WTC11 (cell line): Measurements from ENCODE around the gene PRR18. TPM values are rescaled to one million over a fixed set of nuclear protein-coding genes. Genes with fewer than 3 reads are reported as not detected.

Experiments
- ATAC-seq: fragments of 200-7000 bp; cut with Tn5 transposase; 2 replicates; pipeline ENCODE4 v1.10.0; 2021; ENCODE audit warnings: mild to moderate bottlenecking, moderate library complexity
- CTCF ChIA-PET: fragments of 300-600 bp; sonication (Branson Sonifier 250); formaldehyde crosslinking; loops from one replicate; lab custom pipeline; 2021; ENCODE audit warnings: antibody characterized with exemption; lab: Charles Lee
- POLR2A ChIA-PET: fragments of 350-600 bp; sonication (Branson Sonifier 250); formaldehyde crosslinking; loops from one replicate; lab custom pipeline; 2021; ENCODE audit warnings: antibody characterized with exemption; lab: Charles Lee
- DNase-seq: peaks from one replicate; pipeline ENCODE4 v3.0.0; 2021; ENCODE audit warnings: low spot score
- H3K27ac Mint-ChIP-seq: 2 replicates; pipeline ENCODE4 v1.8.0; 2021; ENCODE audit warnings: mixed read lengths
- H3K27me3 Mint-ChIP-seq: 2 replicates; pipeline ENCODE4 v1.8.0; 2021; ENCODE audit warnings: low read depth, mild to moderate bottlenecking, moderate library complexity, mixed read lengths
- H3K36me3 Mint-ChIP-seq: 2 replicates; pipeline ENCODE4 v1.8.0; 2021; ENCODE audit warnings: mixed read lengths
- H3K4me1 Mint-ChIP-seq: 2 replicates; pipeline ENCODE4 v1.8.0; 2022; ENCODE audit warnings: mixed read lengths
- H3K4me3 Mint-ChIP-seq: 2 replicates; pipeline ENCODE4 v1.8.0; 2021; ENCODE audit warnings: mild to moderate bottlenecking, moderate library complexity, mixed read lengths
- H3K9me3 Mint-ChIP-seq: 2 replicates; pipeline ENCODE4 v1.8.0; 2021; ENCODE audit warnings: mixed read lengths
- EMX1 ChIP-seq: fragments of 250-450 bp; sonication (Bioruptor Pico); IDR thresholded peaks from 2 replicates; pipeline ENCODE4 v1.8.0; 2021; ENCODE audit warnings: mild to moderate bottlenecking
- IRF2 ChIP-seq: sonication (generic); formaldehyde crosslinking; IDR thresholded peaks from 2 replicates; pipeline ENCODE4 v1.8.0; 2022; ENCODE audit warnings: low read depth, missing genetic modification reagents, borderline replicate concordance
- NFYB ChIP-seq: sonication (generic); formaldehyde crosslinking; conservative IDR thresholded peaks from 2 replicates; pipeline ENCODE4 v1.8.0; 2022; ENCODE audit warnings: low read depth, missing genetic modification reagents
- SP1 ChIP-seq: sonication (generic); formaldehyde crosslinking; conservative IDR thresholded peaks from 2 replicates; pipeline ENCODE4 v1.8.1; 2022; ENCODE audit warnings: missing genetic modification reagents
- ZNF232 ChIP-seq: sonication (generic); formaldehyde crosslinking; IDR thresholded peaks from 2 replicates; pipeline ENCODE4 v1.8.0; 2022; ENCODE audit warnings: mild to moderate bottlenecking, missing genetic modification reagents
- total RNA-seq: library from RNA; stranded (reverse); gene quantifications from 3 replicates; pipeline ENCODE4 v1.2.3, GENCODE V29; 2021
- TF ChIP-seq, protein P1 (sequence below): sonication (generic); formaldehyde crosslinking; conservative IDR thresholded peaks from 2 replicates; pipeline ENCODE4 v1.8.1; 2023; ENCODE audit warnings: mild to moderate bottlenecking, low read depth, missing genetic modification reagents, moderate library complexity
- TF ChIP-seq, protein P2 (sequence below): fragments of 200-600 bp; IDR thresholded peaks from 2 replicates; pipeline ENCODE4 v1.8.0; 2022; ENCODE audit warnings: antibody characterized with exemption
- TF ChIP-seq, protein P3 (sequence below): sonication (generic); formaldehyde crosslinking; IDR thresholded peaks from 2 replicates; pipeline ENCODE4 v1.8.0; 2022; ENCODE audit warnings: missing genetic modification reagents
- TF ChIP-seq, protein P4 (sequence below): sonication (generic); formaldehyde crosslinking; IDR thresholded peaks from 2 replicates; pipeline ENCODE4 v1.8.0; 2022; ENCODE audit warnings: mild to moderate bottlenecking, missing genetic modification reagents
- TF ChIP-seq, protein P5 (sequence below): sonication (generic); formaldehyde crosslinking; IDR thresholded peaks from 2 replicates; pipeline ENCODE4 v1.8.0; 2023; ENCODE audit warnings: mild to moderate bottlenecking, missing genetic modification reagents

The PRR18 gene
- total RNA-seq, 1 experiment from 2014 or later = 0.52 TPM

DNA sequence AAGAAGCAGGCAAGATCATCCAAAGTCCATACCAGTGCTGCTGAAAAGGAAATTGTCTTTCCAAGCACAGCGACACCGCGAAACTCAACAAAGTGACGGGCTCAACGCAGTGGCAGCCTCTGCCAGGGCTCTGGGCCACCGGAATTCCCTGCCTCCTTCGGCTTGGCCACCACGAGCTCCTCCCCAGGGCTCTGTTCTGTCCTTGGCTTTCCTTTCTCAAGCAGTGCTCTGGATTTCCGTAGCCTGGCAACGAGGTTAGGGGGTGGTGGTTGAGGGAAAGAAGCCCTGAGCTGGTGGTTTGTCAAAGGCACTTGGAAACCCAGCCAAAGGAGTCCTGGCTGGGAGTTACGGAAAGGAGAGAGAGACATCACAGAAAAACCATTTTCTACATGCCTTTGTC, 31.2 kb downstream of the PRR18 start (continued):
- TF ChIP-seq NFYB (CRISPR knock-in tag) = no peak
- TF ChIP-seq SP1 (CRISPR knock-in tag) = no peak
- TF ChIP-seq, protein P1, sequence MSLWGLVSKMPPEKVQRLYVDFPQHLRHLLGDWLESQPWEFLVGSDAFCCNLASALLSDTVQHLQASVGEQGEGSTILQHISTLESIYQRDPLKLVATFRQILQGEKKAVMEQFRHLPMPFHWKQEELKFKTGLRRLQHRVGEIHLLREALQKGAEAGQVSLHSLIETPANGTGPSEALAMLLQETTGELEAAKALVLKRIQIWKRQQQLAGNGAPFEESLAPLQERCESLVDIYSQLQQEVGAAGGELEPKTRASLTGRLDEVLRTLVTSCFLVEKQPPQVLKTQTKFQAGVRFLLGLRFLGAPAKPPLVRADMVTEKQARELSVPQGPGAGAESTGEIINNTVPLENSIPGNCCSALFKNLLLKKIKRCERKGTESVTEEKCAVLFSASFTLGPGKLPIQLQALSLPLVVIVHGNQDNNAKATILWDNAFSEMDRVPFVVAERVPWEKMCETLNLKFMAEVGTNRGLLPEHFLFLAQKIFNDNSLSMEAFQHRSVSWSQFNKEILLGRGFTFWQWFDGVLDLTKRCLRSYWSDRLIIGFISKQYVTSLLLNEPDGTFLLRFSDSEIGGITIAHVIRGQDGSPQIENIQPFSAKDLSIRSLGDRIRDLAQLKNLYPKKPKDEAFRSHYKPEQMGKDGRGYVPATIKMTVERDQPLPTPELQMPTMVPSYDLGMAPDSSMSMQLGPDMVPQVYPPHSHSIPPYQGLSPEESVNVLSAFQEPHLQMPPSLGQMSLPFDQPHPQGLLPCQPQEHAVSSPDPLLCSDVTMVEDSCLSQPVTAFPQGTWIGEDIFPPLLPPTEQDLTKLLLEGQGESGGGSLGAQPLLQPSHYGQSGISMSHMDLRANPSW (CRISPR knock-in tag) = no peak
- TF ChIP-seq ZNF232 (CRISPR knock-in tag) = no peak
- TF ChIP-seq EMX1 (CRISPR knock-in tag) = no peak
- no peak for TF ChIP-seq IRF2 (CRISPR knock-in tag)
- TF ChIP-seq, protein P2, sequence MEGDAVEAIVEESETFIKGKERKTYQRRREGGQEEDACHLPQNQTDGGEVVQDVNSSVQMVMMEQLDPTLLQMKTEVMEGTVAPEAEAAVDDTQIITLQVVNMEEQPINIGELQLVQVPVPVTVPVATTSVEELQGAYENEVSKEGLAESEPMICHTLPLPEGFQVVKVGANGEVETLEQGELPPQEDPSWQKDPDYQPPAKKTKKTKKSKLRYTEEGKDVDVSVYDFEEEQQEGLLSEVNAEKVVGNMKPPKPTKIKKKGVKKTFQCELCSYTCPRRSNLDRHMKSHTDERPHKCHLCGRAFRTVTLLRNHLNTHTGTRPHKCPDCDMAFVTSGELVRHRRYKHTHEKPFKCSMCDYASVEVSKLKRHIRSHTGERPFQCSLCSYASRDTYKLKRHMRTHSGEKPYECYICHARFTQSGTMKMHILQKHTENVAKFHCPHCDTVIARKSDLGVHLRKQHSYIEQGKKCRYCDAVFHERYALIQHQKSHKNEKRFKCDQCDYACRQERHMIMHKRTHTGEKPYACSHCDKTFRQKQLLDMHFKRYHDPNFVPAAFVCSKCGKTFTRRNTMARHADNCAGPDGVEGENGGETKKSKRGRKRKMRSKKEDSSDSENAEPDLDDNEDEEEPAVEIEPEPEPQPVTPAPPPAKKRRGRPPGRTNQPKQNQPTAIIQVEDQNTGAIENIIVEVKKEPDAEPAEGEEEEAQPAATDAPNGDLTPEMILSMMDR = no peak
- TF ChIP-seq, protein P3, sequence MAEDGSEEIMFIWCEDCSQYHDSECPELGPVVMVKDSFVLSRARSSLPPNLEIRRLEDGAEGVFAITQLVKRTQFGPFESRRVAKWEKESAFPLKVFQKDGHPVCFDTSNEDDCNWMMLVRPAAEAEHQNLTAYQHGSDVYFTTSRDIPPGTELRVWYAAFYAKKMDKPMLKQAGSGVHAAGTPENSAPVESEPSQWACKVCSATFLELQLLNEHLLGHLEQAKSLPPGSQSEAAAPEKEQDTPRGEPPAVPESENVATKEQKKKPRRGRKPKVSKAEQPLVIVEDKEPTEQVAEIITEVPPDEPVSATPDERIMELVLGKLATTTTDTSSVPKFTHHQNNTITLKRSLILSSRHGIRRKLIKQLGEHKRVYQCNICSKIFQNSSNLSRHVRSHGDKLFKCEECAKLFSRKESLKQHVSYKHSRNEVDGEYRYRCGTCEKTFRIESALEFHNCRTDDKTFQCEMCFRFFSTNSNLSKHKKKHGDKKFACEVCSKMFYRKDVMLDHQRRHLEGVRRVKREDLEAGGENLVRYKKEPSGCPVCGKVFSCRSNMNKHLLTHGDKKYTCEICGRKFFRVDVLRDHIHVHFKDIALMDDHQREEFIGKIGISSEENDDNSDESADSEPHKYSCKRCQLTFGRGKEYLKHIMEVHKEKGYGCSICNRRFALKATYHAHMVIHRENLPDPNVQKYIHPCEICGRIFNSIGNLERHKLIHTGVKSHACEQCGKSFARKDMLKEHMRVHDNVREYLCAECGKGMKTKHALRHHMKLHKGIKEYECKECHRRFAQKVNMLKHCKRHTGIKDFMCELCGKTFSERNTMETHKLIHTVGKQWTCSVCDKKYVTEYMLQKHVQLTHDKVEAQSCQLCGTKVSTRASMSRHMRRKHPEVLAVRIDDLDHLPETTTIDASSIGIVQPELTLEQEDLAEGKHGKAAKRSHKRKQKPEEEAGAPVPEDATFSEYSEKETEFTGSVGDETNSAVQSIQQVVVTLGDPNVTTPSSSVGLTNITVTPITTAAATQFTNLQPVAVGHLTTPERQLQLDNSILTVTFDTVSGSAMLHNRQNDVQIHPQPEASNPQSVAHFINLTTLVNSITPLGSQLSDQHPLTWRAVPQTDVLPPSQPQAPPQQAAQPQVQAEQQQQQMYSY = no peak
- TF ChIP-seq, all 79 proteins: peak for 0

DNA sequence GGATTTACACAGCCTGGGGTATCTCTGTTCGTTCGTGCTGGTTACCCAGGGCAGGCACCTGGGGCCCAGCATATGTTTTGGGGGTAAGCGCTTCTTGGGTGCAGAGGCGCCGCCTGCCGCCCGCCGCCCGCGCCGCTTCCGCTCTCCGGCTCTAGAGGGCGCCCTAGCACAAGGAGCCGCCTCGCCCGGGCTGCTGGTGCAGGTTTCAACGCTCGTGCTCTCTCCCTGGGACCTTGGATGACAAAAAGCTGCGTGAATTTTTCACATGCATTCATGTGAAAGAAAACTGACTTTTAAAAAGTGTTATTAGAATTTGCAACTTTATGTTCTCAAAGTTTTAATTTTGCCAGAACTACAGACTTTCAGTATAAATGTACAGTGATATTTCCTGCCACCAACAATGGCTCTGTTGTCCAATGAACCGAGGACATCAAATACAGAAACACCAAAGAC, 32.5 kb downstream of the PRR18 start:
- ATAC-seq (peak; percentile 89), DNase-seq (peak; percentile 79)
- H3K27me3 Mint-ChIP-seq = peaks cover 25% of the 10 kb centered on the region
- no peaks in the 10 kb centered on the region for H3K36me3 Mint-ChIP-seq
- no peak overlapping the region for H3K4me3 Mint-ChIP-seq
- CTCF ChIA-PET = interaction anchor here (0.6 to 2.7 kb wide), 18 partner anchors 9 to 412 kb away, joined by 3 to 57 read pairs (median 3); partner anchors contain the start of gene PRR18
- H3K27ac Mint-ChIP-seq = no peak overlapping the region
- H3K4me1 Mint-ChIP-seq = no peaks in the 10 kb centered on the region
- peaks cover 11% of the 10 kb centered on the region for H3K9me3 Mint-ChIP-seq
- POLR2A ChIA-PET = no interaction called here
- TF ChIP-seq, protein P4, sequence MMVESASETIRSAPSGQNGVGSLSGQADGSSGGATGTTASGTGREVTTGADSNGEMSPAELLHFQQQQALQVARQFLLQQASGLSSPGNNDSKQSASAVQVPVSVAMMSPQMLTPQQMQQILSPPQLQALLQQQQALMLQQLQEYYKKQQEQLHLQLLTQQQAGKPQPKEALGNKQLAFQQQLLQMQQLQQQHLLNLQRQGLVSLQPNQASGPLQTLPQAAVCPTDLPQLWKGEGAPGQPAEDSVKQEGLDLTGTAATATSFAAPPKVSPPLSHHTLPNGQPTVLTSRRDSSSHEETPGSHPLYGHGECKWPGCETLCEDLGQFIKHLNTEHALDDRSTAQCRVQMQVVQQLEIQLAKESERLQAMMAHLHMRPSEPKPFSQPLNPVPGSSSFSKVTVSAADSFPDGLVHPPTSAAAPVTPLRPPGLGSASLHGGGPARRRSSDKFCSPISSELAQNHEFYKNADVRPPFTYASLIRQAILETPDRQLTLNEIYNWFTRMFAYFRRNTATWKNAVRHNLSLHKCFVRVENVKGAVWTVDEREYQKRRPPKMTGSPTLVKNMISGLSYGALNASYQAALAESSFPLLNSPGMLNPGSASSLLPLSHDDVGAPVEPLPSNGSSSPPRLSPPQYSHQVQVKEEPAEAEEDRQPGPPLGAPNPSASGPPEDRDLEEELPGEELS (CRISPR knock-in tag) = no peak
- TF ChIP-seq, protein P5, sequence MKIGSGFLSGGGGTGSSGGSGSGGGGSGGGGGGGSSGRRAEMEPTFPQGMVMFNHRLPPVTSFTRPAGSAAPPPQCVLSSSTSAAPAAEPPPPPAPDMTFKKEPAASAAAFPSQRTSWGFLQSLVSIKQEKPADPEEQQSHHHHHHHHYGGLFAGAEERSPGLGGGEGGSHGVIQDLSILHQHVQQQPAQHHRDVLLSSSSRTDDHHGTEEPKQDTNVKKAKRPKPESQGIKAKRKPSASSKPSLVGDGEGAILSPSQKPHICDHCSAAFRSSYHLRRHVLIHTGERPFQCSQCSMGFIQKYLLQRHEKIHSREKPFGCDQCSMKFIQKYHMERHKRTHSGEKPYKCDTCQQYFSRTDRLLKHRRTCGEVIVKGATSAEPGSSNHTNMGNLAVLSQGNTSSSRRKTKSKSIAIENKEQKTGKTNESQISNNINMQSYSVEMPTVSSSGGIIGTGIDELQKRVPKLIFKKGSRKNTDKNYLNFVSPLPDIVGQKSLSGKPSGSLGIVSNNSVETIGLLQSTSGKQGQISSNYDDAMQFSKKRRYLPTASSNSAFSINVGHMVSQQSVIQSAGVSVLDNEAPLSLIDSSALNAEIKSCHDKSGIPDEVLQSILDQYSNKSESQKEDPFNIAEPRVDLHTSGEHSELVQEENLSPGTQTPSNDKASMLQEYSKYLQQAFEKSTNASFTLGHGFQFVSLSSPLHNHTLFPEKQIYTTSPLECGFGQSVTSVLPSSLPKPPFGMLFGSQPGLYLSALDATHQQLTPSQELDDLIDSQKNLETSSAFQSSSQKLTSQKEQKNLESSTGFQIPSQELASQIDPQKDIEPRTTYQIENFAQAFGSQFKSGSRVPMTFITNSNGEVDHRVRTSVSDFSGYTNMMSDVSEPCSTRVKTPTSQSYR (CRISPR knock-in tag) = no peak
- TF ChIP-seq, protein P2 = peak; percentile 96
